NCI-H1092 (cell line): Measurements from ENCODE around the gene HNF1B.

Experiments
- DNase-seq: peaks from one replicate; lab custom pipeline; 2025; lab: John Stamatoyannopoulos, UW

Gene HNF1B

DNA sequence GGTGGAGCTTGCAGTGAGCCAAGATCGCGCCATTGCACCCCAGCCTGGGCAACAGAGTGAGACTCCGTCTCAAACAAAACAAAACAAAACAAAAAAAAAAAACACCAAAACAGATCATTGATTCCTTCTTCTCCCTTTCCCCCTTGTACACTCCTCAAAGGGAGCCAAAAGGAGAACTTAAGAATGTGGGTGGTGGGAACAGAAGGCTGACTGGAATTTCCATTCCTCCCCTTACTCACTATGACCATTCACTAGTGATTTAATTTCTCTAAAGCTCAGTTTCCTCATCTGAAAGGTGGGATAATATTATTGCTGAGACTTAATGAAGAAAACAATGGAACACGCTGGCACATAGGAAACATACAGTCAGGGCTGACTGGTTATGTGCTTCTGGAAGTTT is 17.1 kb upstream of the HNF1B start:
- no peak for DNase-seq

DNA sequence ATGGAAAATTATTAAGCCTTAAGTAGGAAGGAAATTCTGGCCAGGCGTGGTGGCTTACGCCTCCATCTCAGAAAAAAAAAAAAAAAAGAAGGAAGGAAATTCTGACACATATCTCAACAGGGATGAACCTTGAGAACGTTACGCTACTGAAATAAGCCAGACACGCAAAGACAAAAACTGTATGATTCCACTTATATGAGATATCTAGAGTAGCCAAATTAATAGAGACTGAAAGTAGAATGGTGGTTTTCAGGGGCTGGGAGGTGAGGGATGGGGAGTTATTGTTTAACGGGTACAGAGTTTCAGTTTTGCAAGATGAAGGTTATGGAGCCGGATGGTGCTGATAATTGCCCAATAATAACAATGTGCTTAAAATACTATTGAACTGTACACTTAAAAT is 16.2 kb upstream of the HNF1B start:
- DNase-seq = no peak

DNA sequence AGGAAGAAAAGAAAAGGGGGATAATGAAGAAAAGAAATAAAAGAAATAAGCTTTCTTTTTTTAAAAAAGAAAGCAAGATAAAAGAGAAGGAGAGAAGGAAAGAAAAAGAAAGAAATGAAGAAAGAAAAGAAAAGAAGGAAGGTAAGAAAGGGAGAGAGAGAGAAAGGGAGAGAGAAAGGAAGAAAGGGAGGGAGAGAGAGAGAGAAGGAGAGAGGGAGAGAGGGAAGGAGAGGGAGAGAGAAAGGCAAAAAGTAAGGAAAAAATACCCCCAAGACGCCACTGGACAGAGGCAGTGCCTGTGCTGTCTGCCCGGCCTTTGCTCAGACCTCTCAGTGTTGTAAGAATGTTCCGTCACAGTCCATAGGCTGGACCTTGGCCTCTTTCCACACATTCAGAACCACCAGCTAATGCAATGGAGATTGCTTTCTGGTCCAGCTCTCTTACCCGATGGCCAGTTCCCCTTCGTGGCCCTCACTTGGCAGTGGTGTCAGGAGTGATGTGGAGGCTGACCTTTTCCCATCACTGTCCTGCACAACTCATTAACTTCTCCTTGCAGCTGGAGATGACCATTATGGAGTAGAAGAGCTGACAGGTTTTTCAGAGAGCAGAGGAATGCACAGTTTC is 14.3 kb upstream of the HNF1B start:
- no peak for DNase-seq

DNA sequence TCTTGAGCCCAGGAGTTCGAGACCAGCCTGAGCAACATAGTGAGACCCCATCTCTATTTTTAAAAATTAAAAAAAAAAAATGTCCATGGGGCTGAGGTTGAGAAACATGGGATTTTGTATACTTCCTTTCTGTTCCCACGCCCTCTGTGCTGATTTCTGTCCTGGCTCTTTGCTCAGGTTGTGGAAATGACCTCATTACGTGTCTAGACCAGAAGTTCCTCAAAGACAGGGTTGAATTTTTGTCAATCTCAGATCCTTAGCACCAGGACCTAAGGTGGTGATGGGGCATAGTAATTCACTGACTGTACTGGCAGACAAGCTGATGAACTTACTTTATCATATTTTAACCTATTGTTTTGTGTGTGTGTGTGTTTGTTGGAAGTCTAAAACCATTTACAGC is 11.2 kb upstream of the HNF1B start:
- DNase-seq = no peak

DNA sequence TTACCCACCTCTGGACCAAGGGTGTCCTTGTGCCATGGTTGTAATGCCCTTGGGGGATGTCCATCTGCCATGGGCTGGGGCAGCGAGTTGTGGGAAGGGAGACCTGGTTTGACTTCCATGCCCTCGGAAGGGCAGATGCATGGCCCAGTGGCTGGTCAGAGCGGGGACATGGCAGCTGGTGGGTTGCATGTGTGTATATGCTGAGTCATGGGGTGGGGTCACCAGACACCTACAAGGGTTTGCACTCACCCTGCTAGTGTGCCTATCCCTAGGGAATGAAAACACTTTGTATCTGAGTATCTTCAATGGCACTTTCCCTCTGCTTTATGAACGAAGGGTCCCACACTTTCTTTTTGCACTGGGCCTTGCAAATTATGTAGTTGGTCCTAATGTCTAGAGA is 10.6 kb upstream of the HNF1B start:
- no peak for DNase-seq

DNA sequence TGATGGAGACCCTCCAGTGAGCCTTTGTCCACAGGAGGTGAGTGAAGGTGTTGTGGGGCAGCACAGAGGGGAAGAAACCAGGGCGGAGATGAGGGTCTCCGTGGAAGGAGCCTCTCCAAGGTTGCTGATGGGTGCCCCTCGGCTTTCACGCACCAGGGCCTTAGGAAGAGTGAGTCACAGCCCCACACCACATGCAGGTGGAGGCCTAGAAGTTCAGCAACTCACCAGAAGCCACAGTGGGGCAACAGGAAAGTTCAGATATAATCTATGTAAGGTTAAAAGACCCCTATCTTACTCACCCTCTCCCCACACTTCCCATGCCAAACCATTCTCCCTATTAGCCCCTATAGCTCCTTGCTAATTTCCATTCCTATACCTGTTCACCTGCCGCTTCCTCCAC is 9.5 kb upstream of the HNF1B start:
- no peak for DNase-seq

DNA sequence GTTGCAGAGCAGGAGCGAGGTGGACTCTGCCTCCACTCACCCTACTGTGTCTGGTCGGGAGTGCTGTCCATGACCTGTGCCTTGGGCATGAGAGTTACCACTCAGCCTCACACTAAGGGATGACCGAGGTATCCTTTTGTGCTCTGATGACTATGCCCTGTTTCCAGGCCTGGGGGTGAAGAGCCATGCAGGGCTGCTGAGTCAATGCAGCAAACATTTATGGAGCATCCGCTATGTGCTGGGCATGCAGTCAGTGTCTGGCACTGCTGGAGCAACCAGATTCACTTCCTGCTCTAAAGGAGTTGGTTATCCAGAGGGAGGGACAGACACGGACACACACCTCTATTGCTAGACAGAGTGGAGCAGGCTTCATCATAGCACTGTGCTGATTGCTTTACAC is 7.6 kb upstream of the HNF1B start:
- no peak for DNase-seq

DNA sequence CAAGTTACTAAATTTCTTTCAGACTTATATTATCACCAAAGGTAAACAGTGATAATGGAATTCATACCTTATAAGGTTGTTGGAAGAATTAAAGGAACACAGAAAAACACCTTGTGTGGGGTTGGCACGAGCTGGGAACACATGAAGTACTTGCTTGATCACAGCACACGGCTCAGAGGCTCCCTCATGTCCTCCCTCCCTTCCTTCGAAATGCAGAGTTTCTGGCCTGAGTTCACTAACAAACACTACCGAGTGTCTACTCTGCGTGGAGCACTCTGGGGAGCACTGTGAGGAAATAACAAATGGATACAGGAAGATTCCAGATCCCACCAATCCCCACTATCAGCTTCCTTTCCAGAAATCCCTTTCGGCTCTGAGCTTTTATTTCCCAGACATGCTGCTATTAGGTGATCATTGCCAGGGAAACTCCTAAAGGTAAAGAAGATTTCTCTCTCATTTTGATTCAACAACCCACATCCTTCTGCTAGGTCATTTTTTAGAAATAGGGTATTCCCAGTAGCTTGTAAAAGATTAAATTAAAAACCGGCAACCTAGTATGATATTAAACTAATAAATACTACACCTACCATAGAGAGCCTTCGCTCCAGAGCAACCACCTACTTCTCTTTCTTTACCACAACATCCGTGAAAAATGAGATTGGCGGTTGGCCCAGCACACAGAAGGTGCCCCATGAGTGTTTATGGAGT is 6.1 kb upstream of the HNF1B start:
- DNase-seq = no peak

DNA sequence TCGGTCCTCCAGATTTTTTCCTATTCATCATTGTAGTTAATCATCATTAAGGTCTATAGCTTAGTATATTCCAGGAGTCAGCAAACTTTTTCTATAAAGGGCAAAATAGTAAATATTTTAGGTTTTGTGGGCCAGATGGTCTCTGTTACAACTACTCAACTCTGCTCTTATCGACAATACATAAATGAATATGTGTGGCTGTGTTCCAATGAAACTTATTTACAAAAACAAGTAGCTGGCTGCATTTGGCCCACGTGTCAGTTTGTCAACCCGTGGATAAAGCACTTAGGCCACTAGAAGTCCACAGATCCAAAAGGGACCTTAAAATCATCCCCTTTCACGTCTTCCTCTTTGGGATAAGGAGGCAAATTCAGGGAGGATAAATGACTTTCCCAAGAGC is 5.4 kb upstream of the HNF1B start:
- DNase-seq = no peak

DNA sequence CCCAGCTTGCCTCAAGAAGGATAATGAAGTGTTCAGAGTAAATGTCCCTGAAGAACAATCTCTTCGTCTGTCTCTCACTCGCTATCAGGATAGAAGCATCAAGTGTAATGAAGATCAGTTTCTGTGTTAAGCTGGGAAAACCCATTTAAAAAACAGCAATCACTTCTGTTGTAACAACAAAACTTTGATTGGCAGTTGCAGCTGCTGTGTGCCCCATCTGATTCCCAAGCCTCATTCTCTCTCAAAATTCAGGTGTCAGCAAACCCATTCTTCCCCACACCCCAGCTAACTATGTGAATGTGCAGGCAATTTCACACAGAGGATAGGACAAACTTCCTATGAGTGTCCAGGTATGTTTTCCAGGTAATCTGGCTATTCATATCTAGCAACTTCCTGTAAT is 2.4 kb upstream of the HNF1B start:
- DNase-seq = no peak

DNA sequence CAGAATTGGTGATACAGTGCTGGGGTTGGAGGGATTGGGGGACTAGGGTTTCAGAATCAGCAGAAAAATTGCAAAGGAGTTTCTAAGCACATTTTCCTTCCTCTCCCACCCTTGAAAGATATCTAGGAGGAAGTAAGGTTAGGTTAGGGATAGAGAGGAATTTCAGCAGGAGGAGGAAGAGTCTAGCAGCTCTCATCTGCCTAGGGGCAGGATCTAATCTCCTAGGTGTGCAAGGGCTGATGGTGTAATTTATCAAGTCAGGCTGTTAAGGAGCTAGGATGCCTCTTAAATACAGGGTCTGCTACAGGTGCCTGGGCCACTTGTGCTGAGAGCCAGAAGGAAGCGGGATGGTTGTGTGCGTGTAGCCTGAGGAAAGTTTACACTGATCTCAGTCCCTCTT is 1.8 kb upstream of the HNF1B start:
- DNase-seq = no peak

DNA sequence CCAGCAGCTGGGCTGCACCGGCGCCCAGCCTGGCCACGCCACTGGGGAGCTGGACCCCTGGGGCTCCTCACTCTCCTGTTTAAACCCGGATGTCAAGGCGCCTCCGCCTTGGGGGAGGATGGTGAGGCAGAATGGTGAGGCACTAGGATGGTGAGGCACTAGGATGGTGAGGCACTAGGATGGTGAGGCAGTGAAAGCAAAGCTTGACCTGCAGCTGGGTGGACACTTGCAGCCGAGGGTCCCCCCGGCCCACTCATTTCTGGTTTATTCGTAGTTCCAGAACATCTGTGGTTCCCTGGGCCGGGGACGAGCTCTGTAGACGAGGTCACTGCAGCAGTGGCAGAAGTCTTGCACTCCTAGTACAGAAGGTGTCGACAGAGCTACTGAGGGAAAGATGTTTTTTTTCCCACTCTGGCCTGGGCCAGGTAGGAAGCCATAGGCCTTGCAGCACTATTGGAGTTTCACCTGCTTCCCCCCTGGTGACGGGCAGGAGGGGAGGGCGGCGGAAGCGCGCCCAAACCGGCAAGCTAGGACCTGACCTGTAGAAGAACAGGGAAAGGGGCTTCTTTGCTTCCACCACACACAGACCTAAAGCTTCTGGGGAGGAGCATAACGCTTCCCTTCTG is 1.1 kb upstream of the HNF1B start:
- DNase-seq = no peak

DNA sequence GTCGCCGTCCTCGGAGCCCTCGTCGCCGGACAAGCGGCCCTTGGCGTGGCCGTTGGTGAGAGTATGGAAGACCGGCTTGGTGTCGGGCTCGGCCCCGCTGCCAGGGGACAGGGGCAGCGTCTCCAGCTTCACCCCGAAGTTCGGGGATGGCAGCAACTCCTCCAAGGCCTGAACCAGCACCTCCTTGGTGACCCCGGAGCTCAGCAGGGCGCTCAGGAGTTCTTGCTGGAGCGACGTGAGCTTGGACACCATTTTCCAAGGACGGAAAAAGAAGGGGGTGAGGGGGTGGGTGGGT is 279 bp downstream of the HNF1B start:
- no peak for DNase-seq

DNA sequence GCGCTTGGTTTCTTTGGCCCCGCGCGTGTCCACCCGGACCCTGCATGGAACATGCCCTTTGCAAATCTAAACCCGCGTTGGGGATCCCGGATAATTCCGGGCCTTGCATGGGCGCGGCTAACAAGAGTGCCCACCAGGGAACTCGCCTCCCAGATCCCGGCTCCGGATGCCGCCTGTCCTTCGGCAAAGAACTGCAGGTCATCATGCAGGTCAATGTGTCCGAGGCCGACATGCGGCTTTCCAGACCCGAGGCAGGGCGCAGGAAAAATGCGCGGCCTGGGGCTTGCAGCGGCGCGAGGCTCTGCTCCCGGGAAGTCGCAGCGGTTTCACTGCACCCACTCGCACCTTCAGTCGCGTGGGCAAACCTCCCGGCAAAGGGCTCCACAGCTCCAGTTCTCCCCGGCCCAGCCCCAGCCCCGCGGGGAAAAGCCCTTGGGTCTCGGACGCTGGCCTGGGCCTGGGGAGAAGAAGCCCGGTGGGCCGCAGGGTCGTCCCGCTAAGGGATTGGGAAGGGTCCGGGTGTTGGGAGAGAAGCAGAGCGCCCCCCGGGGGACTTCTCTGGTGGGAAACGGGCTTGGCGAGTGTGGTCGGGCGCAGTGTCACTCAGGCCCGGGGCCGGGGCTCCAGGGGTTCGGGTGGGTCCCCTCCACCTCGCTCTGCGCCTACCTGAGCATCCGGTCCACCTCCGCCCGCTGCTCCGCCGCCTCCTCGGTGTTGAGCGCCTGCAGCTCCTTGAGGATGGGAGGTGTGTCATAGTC is 805 bp downstream of the HNF1B start:
- no peak for DNase-seq

DNA sequence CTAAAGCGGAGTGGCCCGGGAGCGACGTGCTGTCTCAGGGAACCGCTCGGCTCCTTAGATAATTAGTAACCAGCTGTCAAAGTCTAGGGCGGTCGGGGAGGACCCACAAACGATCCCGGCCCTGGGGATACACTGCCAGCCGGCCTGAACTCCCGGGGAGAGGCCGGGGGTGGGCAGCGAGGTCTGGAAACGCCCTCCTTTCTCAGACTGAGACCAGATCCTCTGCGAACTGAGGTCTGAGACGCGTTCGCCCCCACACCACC is 1.3 kb downstream of the HNF1B start:
- no peak for DNase-seq

DNA sequence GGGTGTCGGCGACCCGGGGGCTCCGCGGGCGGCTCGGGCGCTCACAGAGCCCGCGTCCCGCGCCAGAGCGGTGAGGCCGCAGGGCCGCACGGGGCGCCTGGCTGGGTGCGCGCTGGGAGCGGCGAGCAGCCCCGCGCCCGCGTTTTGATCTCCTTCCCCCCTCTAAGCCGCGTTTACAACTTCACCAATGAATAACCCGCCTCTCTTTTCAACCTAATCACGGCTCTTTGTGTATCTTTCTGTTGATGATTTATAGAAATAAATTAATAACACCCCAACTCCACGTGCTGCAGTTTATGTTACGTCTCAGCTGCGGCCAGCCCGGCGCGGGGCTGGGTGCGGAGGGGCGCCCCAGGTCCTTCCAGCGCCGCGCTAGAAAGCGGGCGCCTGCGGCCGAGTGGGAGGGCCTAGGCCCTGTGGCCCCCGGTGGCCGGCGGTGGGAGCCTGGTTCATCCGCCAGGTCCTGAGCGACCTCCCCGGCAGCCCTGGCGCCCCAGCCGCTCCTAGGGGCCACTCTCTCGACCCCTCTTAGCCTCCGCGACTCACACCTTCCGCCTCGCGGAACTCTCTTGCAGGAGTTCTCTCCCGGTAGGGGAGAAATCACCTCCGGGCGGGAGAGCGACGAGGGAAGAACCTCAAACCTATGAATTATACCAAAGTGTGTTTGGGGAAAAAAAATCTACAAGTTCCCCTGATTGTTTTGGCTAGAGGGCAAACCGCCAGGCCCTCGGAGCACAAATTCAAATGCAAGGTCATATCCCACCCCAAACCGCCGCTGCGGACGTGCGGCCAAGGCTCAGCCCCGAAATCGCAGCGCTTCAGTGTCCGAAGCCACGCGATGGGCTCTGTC is 1.9 kb downstream of the HNF1B start:
- DNase-seq = no peak

DNA sequence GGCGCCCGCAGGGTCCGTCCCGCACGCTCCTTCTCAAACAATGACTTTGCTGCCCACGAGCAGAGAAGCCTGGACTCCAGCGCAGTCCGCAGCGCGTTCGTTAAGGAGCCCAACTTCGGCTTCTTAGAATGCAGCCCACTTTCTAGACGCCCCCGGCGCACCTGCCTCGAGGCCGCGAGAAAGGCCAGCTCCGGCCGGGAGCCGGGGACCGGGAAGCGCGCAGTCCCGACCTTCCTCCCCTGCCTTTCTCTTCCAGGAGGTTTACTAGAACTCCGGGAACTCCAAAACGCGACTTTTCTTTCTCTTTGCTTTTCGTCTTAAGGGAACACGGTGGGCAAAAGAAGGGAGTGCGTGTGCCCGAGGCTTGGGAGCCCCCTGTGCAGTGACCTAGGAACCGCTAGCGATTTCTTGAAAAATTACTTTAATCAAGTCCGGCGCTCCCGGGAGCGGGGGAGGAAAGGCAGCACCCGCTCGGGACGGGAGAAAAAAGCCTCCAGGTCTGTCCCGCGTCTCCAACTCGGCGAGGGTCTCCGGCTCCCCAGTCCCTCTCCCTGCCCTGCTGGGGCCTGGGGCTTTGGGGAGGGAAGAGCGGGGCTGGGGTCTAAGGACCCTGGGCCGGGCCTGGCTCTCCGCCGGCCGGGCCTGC is 2.6 kb downstream of the HNF1B start:
- DNase-seq = no peak

DNA sequence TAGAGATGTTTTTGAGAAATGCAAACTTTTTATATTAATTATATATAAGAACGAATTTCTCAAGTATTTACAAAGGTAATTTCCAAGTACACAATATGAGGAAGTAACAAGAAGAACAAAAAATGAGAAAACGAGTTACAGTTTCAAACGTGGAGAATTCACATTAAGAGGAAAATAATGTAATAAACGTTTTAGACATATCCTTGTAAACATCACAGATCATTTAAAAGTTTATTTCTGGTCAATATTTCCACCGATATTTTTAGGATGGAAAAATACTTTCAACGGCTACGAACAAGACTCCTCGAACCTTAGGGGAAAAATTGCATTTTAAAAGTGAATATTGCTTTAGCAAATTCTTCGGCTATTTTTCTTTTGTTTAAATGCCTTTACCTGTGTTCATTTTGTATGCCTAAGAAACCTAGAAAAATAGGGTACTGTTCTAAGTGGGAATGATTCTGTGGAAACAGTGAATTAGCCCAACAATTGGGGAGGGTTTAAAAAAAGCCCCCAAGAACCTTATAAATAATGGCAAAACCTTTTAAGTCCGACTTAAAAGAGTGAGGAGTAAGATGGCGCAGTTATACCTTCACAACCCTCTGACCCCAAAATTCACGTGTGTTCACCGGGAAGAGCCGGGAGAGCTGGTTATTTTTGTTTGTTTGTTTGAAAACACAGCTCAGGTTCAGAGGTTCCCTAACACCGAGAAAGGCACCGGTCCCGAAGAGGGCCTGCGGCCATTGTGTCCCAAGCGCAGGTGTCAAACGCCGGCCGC is 3.3 kb downstream of the HNF1B start:
- no peak for DNase-seq

DNA sequence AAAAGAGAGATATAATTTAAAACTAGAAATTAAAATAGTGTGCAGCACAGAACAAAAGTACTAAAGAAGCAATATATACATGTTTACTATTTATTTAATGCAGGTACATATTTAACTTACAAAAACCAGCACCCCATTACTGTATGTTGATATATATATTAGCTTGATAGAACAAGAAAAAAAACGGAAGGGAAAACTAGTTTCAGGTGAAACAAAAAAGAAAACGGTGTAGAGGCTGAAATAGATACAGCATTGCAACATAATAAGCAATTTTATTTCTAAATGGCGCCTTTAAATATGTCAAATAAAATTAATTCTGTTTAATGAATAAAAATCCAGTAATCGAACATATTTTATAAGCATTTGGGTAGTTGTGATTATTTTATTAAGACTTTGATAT is 3.9 kb downstream of the HNF1B start:
- no peak for DNase-seq

DNA sequence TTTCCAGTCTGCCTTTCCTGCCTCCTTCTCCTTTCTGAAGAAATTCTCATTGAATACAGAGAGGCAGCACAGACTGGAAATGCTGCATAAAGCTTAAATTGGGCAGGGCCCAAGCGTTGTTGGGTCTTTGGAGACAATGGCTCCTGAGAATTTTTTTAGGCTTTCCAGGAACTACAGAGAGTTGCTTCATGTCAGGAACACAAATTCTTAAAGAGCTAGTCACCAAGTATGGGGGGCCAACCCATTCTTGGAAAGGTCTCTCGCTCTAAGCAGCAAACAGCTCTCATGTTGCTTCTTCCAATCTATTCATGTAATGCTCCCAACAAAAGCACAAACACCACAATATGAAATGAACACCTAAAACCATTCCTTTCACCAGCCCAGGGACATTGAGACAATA is 6.9 kb downstream of the HNF1B start:
- DNase-seq = no peak

DNA sequence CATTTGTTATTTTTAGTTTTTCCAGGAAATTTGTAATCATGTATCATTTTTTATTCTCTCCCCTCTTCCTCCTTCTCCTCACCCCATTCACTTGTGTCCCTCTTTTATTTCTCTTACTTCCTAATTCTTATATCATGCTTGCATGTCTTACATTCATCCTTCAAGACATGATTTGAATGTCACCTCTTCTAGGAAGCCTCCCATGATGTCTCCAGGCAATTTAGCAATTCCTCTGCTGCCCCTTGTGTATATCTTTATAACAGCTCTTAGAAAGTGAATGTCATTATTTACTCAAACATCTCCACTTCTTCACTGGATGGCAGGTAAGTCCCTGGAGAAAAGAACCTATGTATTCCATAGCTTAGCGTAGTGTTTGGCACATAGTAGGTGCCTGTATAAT is 7.8 kb downstream of the HNF1B start:
- no peak for DNase-seq
